PC-3 (cell line): ENCODE results near the gene KIRREL1. TPM values are rescaled to one million over a fixed set of nuclear protein-coding genes. Genes with fewer than 3 reads are reported as not detected.

Source experiments
- ATAC-seq: fragments of 200-7000 bp; cut with Tn5 transposase; 2 replicates; pipeline ENCODE4 v1.9.1; 2020; ENCODE audit warnings: mild to moderate bottlenecking, moderate library complexity
- BruUV-seq: library from RNA; stranded (reverse); fragments of 400-500 nt; replicated peaks from 2 replicates; lab custom pipeline; 2021; lab: Mats Ljungman, UMichigan
- CTCF ChIA-PET: fragments of 300-600 bp; sonication (Branson Sonifier 250); formaldehyde crosslinking; loops from one replicate; lab custom pipeline; 2022; ENCODE audit warnings: antibody characterized with exemption; lab: Charles Lee
- POLR2A ChIA-PET: fragments of 300-600 bp; sonication (Branson Sonifier 250); formaldehyde crosslinking; loops from one replicate; lab custom pipeline; 2022; ENCODE audit warnings: antibody characterized with exemption; ENCODE audit not compliant: unreplicated experiment; lab: Charles Lee
- DNase-seq: peaks from one replicate; pipeline ENCODE4 v3.0.0-alpha.2; 2015
- H2AFZ ChIP-seq: fragments of 300-600 bp; sonication (generic); 2 replicates; pipeline ENCODE4 v1.6.0; 2016; ENCODE audit warnings: antibody characterized with exemption, low read length
- H3F3A ChIP-seq: fragments of 300-600 bp; sonication (generic); one replicate; pipeline ENCODE4 v1.6.0; 2017; ENCODE audit warnings: antibody characterized with exemption, low read length, control low read depth, mild to moderate bottlenecking; ENCODE audit not compliant: unreplicated experiment
- H3K27ac ChIP-seq: fragments of 300-600 bp; sonication (generic); 2 replicates; pipeline ENCODE4 v1.5.1; 2016; ENCODE audit warnings: mild to moderate bottlenecking, low read length
- H3K27me3 ChIP-seq: fragments of 300-600 bp; sonication (generic); 2 replicates; pipeline ENCODE4 v1.6.1; 2016; ENCODE audit warnings: low read length, mixed read lengths
- H3K36me3 ChIP-seq: fragments of 300-600 bp; sonication (generic); 2 replicates; pipeline ENCODE4 v1.6.1; 2016; ENCODE audit warnings: low read depth, mixed run types, low read length, mixed read lengths
- H3K4me1 ChIP-seq: fragments of 300-600 bp; sonication (generic); 2 replicates; pipeline ENCODE4 v1.5.1; 2016; ENCODE audit warnings: low read length; ENCODE audit not compliant: insufficient read depth
- H3K4me2 ChIP-seq: fragments of 300-600 bp; sonication (generic); 2 replicates; pipeline ENCODE4 v1.6.0; 2016; ENCODE audit warnings: low read length
- H3K4me3 ChIP-seq: fragments of 300-600 bp; sonication (generic); 2 replicates; pipeline ENCODE4 v1.5.1; 2016; ENCODE audit warnings: mild to moderate bottlenecking, low read length, mixed read lengths
- H3K79me2 ChIP-seq: fragments of 300-600 bp; sonication (generic); 2 replicates; pipeline ENCODE4 v1.6.1; 2017; ENCODE audit warnings: low read length, mixed read lengths
- H3K9ac ChIP-seq: fragments of 300-600 bp; sonication (generic); 2 replicates; pipeline ENCODE4 v1.6.0; 2016; ENCODE audit warnings: mild to moderate bottlenecking, low read length
- H3K9me2 ChIP-seq: fragments of 300-600 bp; sonication (generic); replicated peaks from 2 replicates; pipeline ENCODE4 v1.6.1; 2016; ENCODE audit warnings: mixed run types, low read length, mixed read lengths
- H3K9me3 ChIP-seq: fragments of 300-600 bp; sonication (generic); 2 replicates; pipeline ENCODE4 v1.6.1; 2016; ENCODE audit warnings: low read length, mixed read lengths
- H4K20me1 ChIP-seq: fragments of 300-600 bp; sonication (generic); 2 replicates; pipeline ENCODE4 v1.6.1; 2016; ENCODE audit warnings: low read length, mixed read lengths
- CTCF ChIP-seq: fragments of 300-600 bp; sonication (generic); conservative IDR thresholded peaks from 2 replicates; pipeline ENCODE4 v1.5.1; 2017; ENCODE audit warnings: antibody characterized with exemption, low read depth, mild to moderate bottlenecking, low read length
- EZH2 ChIP-seq: fragments of 300-600 bp; sonication (generic); IDR thresholded peaks from one replicate; pipeline ENCODE4 v1.6.1; 2017; ENCODE audit warnings: antibody characterized with exemption, mild to moderate bottlenecking, low read length; ENCODE audit not compliant: unreplicated experiment
- EZH2phosphoT487 ChIP-seq: fragments of 300-600 bp; sonication (generic); IDR thresholded peaks from 2 replicates; pipeline ENCODE4 v1.6.1; 2018; ENCODE audit warnings: mild to moderate bottlenecking, antibody characterized with exemption, low read length, borderline replicate concordance
- intact Hi-C: fragments of 100-400 bp; cut with micrococcal nuclease; formaldehyde crosslinking; loops from 2 replicates; pipeline ENCODE4 v1.9.0; 2023
- total RNA-seq: library from RNA; depleted of rRNA; stranded (reverse); fragments of >200 nt; gene quantifications from 2 replicates; pipeline ENCODE4 v1.2.3, GENCODE V29; 2014

Gene KIRREL1
- total RNA-seq, 1 experiment from 2014 or later = 49.8 TPM

- Histone ChIP-seq H3K79me2 (no peaks in the 10 kb centered on the region), H3K4me3 (no peak overlapping the region), H2AFZ (no peak overlapping the region), H3K4me2 (no peak overlapping the region), H4K20me1 (no peaks in the 10 kb centered on the region), H3K27ac (no peak overlapping the region), H3K9ac (no peak overlapping the region), H3K9me3 (no peaks in the 10 kb centered on the region), H3K36me3 (peaks cover 26% of the 10 kb centered on the region), H3F3A (no peaks in the 10 kb centered on the region), H3K27me3 (no peaks in the 10 kb centered on the region), H3K9me2 (no peaks in the 10 kb centered on the region), H3K4me1 (no peaks in the 10 kb centered on the region)
- DNase-seq = no peak
- intact Hi-C loops = no loop called here
- BruUV-seq = no TSS peak
- ChIA-PET CTCF (no interaction called here), POLR2A (no interaction called here)
- TF ChIP-seq CTCF = no peak
- TF ChIP-seq EZH2phosphoT487 = no peak
- TF ChIP-seq EZH2 = no peak
- ATAC-seq = no peak
Observed at GRCh38 chr1:158077411-158078256, 84.2 kb downstream of the KIRREL1 start.

- POLR2A ChIA-PET = no interaction called here
- no peaks in the 10 kb centered on the region for H3K4me1 ChIP-seq
- DNase-seq (no peak), ATAC-seq (no peak)
- H3K27me3 ChIP-seq = no peaks in the 10 kb centered on the region
- H3F3A ChIP-seq = no peaks in the 10 kb centered on the region
- H3K4me2 ChIP-seq = no peak overlapping the region
- no TSS peak for BruUV-seq
- H3K9me3 ChIP-seq = no peaks in the 10 kb centered on the region
- no peaks in the 10 kb centered on the region for H4K20me1 ChIP-seq
- CTCF ChIA-PET = no interaction called here
- H3K79me2 ChIP-seq = no peaks in the 10 kb centered on the region
- intact Hi-C loops = no loop called here
- no peak overlapping the region for H3K9ac ChIP-seq
- no peak overlapping the region for H2AFZ ChIP-seq
- H3K9me2 ChIP-seq = no peaks in the 10 kb centered on the region
- TF ChIP-seq EZH2 (no peak), EZH2phosphoT487 (no peak), CTCF (no peak)
- no peak overlapping the region for H3K4me3 ChIP-seq
- H3K36me3 ChIP-seq = peaks cover 22% of the 10 kb centered on the region
- no peak overlapping the region for H3K27ac ChIP-seq
Observed at GRCh38 chr1:158078569-158079080, 85.2 kb downstream of the KIRREL1 start.

GRCh38 chr1:158080066-158080465, 86.6 kb downstream of the KIRREL1 start:
- ATAC-seq = no peak
- Histone ChIP-seq H3K4me1 (no peaks in the 10 kb centered on the region), H3K27me3 (no peaks in the 10 kb centered on the region), H3K9me3 (no peaks in the 10 kb centered on the region), H2AFZ (no peak overlapping the region), H3K79me2 (no peaks in the 10 kb centered on the region), H3K9ac (no peak overlapping the region), H3F3A (no peaks in the 10 kb centered on the region), H3K36me3 (peaks cover 24% of the 10 kb centered on the region), H3K4me2 (no peak overlapping the region), H3K9me2 (no peaks in the 10 kb centered on the region), H3K4me3 (no peak overlapping the region), H3K27ac (no peak overlapping the region), H4K20me1 (no peaks in the 10 kb centered on the region)
- POLR2A ChIA-PET = no interaction called here
- CTCF ChIA-PET = no interaction called here
- no peak for TF ChIP-seq EZH2
- no peak for TF ChIP-seq EZH2phosphoT487
- no peak for TF ChIP-seq CTCF
- intact Hi-C loops = no loop called here
- BruUV-seq = no TSS peak
- no peak for DNase-seq
